Gastroesophageal sphincter (tissue), 3 donors: ENCODE measurements around the gene TDRD9.

ENCODE experiments used
- POLR2A ChIP-seq, 2 donors: fragments of 450-650 bp; IDR thresholded peaks; one replicate each; pipeline ENCODE4 v1.6.1; 2017; ENCODE audit warnings: antibody characterized with exemption in 2 of 2, mild to moderate bottlenecking in 2 of 2, moderate library complexity in 1 of 2
- TF ChIP-seq, protein P1 (sequence below), 4 experiments: fragments of 200-600 bp in 2 of 4; fragments of 450-650 bp in 2 of 4; sonication (generic) in 1 of 4; IDR thresholded peaks; one replicate each; pipeline ENCODE4 v1.5.1; 2017 to 2019; ENCODE audit warnings: antibody characterized with exemption in 4 of 4, mild to moderate bottlenecking in 2 of 4, moderate library complexity in 2 of 4

DNA sequence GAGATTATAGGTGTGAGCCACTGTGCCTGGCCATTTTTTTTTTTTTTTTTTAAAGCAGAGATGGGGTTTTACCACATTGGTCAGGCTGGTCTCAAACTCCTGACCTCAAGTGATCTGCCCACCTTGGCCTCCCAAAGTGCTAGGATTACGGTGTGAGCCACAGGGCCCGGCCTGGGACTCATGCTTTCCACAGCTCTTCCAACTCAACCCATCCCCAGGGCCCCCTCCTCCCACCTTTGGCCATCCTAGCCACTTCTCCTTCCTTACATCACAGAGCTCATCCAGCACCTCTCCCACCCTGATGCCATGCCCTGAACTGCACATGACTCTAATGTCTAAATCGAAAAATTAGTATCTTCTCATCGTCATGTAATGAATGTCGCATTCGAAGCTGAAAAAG lies 12.6 kb upstream of the TDRD9 start:
- TF ChIP-seq, protein P1, sequence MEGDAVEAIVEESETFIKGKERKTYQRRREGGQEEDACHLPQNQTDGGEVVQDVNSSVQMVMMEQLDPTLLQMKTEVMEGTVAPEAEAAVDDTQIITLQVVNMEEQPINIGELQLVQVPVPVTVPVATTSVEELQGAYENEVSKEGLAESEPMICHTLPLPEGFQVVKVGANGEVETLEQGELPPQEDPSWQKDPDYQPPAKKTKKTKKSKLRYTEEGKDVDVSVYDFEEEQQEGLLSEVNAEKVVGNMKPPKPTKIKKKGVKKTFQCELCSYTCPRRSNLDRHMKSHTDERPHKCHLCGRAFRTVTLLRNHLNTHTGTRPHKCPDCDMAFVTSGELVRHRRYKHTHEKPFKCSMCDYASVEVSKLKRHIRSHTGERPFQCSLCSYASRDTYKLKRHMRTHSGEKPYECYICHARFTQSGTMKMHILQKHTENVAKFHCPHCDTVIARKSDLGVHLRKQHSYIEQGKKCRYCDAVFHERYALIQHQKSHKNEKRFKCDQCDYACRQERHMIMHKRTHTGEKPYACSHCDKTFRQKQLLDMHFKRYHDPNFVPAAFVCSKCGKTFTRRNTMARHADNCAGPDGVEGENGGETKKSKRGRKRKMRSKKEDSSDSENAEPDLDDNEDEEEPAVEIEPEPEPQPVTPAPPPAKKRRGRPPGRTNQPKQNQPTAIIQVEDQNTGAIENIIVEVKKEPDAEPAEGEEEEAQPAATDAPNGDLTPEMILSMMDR (IDR thresholded peaks at IDR 0.05), result no peak
- no peak for TF ChIP-seq POLR2A (IDR thresholded peaks at IDR 0.05)
